HG03159 (cell line): Measurements from ENCODE around the gene CUBN.

Source experiments
- ATAC-seq: cut with Tn5 transposase; IDR thresholded peaks from one replicate; pipeline ENCODE4 v1.9.1; 2021; ENCODE audit warnings: mild to moderate bottlenecking, moderate library complexity; ENCODE audit not compliant: unreplicated experiment

CUBN gene

GRCh38 chr10:17129741-17130140, at the start of gene CUBN:
CUBN (minus strand) TSS chr10:17129811; CDS start chr10:17129765, 46 bp downstream.
- no peak for ATAC-seq

- no peak for ATAC-seq
Observed at GRCh38 chr10:17179002-17179401, 49.4 kb upstream of the CUBN start.

GRCh38 chr10:17178006-17178405, 48.4 kb upstream of the CUBN start:
- ATAC-seq, result no peak

GRCh38 chr10:17177014-17177413, 47.4 kb upstream of the CUBN start:
- no peak for ATAC-seq

GRCh38 chr10:17176091-17176490, 46.5 kb upstream of the CUBN start:
- no peak for ATAC-seq

- no peak for ATAC-seq
Observed at GRCh38 chr10:17175551-17175950, 45.9 kb upstream of the CUBN start.

GRCh38 chr10:17174626-17175025, 45.0 kb upstream of the CUBN start:
- no peak for ATAC-seq

GRCh38 chr10:17171141-17171641, 41.6 kb upstream of the CUBN start:
- no peak for ATAC-seq

- no peak for ATAC-seq
Observed at GRCh38 chr10:17169803-17170202, 40.2 kb upstream of the CUBN start.

GRCh38 chr10:17166699-17167098, 37.1 kb upstream of the CUBN start:
- ATAC-seq, result no peak

- ATAC-seq, result no peak
Observed at GRCh38 chr10:17162828-17163227, 33.2 kb upstream of the CUBN start.

GRCh38 chr10:17161775-17162174, 32.2 kb upstream of the CUBN start:
- ATAC-seq, result no peak

GRCh38 chr10:17157024-17157423, 27.4 kb upstream of the CUBN start:
- no peak for ATAC-seq

- ATAC-seq, result no peak
Observed at GRCh38 chr10:17155826-17156225, 26.2 kb upstream of the CUBN start.

GRCh38 chr10:17154116-17154515, 24.5 kb upstream of the CUBN start:
- no peak for ATAC-seq

GRCh38 chr10:17153321-17153720, 23.7 kb upstream of the CUBN start:
- no peak for ATAC-seq

GRCh38 chr10:17151716-17152115, 22.1 kb upstream of the CUBN start:
- ATAC-seq, result no peak

GRCh38 chr10:17147884-17148489, 18.4 kb upstream of the CUBN start:
- no peak for ATAC-seq

- ATAC-seq, result no peak
Observed at GRCh38 chr10:17146892-17147291, 17.3 kb upstream of the CUBN start.

GRCh38 chr10:17145239-17145638, 15.6 kb upstream of the CUBN start:
- ATAC-seq, result no peak

- no peak for ATAC-seq
Observed at GRCh38 chr10:17144757-17145156, 15.1 kb upstream of the CUBN start.

- no peak for ATAC-seq
Observed at GRCh38 chr10:17144032-17144431, 14.4 kb upstream of the CUBN start.

GRCh38 chr10:17143055-17143690, 13.6 kb upstream of the CUBN start:
- no peak for ATAC-seq
